Activated CD8-positive, alpha-beta memory T cell treated with anti-CD3 and anti-CD28 coated beads for 48 hours (primary cell): ENCODE measurements around the gene PTOV1.
A peak's percentile ranks its signal among the peaks of the same experiment; 100 is the strongest.

Source experiments
- DNase-seq, 3 experiments: peaks; one replicate each; pipeline ENCODE4 v3.0.0-alpha.2; 2020; ENCODE audit warnings: low read depth in 2 of 3, low spot score in 2 of 3

The PTOV1 gene

DNA sequence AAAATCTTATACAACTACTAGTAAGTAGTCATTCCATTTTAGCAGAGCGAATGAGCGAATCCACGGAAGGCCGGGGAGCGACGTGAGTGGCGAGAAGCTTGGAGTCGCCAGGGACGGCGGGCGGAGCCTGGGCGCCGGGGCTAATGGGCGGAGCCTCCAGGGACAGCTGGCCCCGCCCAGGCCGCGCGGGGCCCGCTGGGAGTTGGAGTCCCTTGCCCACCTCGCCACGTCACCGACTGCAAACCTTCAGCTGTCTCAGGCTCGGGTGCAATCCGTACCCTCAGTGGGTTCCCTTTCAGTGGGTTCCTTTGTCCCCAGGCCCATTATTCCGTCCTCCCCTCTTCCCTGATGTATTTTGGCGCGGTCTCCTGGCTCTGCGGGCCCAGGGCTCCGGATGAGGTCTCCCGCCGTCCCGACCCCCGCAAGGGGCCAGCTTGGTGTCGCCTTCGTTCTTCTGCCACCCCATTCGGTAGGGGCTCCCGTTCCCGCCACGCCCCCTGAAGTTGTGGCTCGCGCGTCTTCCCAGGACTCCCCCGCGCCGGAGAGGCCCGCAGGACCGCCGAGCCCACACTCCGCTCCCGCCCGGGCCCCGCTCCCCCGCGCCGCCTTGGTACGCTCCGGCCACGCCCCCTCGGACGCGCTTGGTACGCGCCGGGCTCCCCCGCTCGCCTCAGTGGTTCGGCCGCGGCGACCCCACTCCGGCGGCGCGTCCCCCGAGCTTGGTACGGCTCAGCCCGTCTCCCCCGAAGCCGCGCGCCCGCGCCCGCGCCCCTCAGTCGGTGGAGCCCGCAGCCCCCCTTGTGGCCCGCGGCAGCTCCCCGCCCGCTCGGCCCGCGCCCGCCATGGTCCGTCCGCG is at the start of gene PTOV1:
TSS of gene PTOV1 (plus strand) at position 673 of the 856 bp plus-strand sequence.
- DNase-seq = peak; percentile 75 to 89 (median 83)

DNA sequence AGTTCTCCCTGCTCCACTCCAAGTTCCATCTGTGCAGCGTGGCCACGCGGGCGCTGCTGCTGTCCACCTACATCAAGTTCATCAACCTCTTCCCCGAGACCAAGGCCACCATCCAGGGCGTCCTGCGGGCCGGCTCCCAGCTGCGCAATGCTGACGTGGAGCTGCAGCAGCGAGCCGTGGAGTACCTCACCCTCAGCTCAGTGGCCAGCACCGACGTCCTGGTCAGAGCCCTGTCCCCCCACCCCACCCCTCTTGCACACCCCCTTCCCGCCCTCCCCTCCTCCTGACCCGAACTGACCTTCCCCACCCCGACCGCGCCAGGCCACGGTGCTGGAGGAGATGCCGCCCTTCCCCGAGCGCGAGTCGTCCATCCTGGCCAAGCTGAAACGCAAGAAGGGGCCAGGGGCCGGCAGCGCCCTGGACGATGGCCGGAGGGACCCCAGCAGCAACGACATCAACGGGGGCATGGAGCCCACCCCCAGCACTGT is 49.5 kb upstream of the PTOV1 start:
- no peak for DNase-seq

DNA sequence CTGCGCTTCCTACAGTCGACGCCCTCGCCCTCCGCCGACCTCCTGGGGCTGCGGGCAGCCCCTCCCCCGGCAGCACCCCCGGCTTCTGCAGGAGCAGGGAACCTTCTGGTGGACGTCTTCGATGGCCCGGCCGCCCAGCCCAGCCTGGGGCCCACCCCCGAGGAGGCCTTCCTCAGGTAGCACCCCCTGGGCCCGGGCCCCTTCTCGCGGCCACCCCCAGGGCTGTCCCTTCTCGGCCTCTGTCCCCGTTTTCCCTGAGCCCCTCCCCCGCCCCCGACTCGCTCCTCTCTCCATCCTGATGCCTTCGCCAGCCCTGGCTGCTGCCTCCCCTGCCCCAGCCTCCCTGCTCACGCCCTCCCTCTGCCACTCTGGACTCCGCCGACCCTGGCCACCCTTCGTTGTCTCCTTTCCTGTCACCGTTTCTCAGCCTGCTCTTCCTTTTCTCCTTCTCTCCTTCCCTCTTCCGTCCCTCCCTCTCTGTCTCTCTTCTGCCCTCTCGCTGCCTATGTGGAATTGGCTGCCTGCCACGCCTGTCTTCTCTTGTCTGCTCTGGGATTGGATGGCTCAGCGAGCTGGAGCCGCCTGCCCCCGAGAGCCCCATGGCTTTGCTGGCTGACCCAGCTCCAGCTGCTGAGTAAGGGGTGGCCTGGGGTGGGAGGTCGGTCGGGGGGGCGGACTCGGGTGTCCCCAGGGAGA is 48.8 kb upstream of the PTOV1 start:
- no peak for DNase-seq

DNA sequence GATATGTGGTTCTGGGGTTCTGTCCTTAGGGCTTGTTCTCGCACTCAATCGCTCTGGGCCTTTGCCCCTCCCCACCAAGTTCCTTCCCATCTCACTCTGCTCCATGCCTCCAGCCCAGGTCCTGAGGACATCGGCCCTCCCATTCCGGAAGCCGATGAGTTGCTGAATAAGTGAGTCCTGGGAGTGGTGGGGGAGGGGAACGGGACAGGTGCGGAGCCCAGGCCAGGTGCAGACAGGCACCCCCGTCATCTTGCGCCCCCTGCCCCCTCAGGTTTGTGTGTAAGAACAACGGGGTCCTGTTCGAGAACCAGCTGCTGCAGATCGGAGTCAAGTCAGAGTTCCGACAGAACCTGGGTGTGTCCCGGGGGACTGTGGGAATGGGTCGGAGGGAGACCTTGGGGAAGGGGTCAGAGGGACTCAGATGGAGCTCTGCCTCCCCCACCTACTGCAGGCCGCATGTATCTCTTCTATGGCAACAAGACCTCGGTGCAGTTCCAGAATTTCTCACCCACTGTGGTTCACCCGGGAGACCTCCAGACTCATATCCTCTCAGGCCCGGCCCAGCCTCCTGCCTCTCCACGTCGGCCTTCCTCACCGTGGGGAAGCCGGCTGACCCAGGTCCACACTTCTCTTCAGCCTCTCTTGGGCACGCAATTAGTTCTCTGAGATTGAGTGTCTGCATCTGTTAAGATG is 48.0 kb upstream of the PTOV1 start:
- no peak for DNase-seq

DNA sequence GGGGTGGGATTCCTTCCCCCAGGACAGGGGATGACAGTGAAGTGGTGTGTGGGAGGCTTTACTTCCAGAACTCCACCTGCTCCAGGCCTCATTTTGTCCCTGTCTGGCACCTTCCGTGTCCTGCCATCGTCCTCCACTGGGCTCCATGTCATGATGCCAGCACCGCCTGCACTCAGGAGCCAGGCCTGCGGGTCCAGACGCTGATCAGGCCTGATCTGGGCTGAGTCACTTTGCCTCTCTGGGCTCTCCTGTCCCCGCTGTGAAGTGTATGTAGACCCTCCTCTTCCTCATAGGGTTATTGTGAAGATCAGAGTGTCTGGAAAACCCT is 47.5 kb upstream of the PTOV1 start:
- no peak for DNase-seq

DNA sequence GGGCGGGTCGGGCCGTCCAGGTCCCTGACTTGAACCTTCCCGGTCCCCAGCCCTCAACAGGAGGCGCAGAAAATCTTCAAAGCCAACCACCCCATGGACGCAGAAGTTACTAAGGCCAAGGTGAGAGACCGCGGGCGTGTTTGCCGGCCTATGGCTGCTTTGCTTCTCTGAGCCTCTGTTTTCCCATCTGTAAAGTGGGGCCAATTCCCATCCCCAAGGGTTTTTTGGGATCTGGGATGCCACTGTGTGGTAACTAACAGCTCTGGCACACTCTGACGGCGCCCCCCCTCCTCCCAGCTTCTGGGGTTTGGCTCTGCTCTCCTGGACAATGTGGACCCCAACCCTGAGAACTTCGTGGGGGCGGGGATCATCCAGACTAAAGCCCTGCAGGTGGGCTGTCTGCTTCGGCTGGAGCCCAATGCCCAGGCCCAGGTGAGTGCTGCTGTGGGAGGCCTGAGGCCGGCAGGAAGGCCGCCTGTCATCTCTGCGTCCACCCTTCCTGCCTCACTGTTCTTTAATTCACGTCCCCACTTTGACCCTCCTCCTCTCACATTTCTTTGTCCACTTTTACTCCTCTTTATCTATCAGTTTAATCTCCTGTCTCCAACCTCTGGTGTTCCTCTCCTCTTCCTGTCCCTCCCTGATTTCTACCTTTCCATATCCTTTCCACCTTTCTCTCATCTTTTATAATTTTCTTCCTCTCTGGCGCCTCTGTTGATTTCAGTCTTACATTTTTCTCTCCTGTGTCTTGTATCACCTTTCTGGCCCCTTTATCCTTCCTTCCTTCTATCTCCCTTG is 44.9 kb upstream of the PTOV1 start:
- no peak for DNase-seq

DNA sequence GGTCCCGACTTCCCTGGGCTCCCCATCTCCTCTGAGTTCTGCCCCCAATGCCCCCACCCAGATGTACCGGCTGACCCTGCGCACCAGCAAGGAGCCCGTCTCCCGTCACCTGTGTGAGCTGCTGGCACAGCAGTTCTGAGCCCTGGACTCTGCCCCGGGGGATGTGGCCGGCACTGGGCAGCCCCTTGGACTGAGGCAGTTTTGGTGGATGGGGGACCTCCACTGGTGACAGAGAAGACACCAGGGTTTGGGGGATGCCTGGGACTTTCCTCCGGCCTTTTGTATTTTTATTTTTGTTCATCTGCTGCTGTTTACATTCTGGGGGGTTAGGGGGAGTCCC is 44.4 kb upstream of the PTOV1 start:
- no peak for DNase-seq

DNA sequence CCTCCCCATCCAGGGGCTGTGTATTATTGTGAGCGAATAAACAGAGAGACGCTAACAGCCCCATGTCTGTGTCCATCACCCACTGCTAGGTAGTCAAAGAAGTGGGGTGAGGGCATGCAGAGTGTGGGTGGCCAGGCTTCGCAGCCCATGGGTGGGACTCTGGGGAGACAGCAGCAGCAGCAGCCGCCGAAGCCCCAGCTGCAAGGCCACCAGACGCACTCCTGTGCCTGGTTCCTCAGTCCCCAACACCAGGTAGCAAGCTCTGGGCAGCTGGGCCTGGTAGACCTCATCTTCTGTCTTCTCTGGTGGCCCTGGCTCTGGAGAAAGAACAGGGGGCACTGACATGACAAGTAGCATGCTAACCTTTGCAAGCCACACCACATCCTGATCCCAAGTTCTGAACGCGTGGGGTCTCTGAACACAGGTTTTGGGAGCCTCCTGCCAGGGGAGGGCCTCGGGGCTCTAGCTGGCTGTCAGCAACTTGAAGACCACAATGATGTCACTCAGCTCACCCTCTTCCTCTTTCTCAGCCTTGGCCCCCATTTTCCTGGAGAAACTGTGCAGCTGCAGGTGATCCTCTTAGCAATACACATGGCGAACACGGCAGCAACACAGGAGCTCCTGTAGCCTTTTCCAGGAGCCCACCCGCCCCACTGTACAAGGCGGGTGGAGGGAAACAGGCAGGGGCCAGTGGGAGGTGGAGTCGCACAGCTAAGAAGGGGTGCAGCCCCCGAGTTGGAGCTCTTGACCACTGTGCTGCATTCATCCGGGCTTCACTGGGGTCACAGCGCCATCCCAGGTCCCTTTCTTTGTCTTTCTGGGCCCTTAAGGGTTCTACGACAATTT is 43.7 kb upstream of the PTOV1 start:
- DNase-seq = no peak

DNA sequence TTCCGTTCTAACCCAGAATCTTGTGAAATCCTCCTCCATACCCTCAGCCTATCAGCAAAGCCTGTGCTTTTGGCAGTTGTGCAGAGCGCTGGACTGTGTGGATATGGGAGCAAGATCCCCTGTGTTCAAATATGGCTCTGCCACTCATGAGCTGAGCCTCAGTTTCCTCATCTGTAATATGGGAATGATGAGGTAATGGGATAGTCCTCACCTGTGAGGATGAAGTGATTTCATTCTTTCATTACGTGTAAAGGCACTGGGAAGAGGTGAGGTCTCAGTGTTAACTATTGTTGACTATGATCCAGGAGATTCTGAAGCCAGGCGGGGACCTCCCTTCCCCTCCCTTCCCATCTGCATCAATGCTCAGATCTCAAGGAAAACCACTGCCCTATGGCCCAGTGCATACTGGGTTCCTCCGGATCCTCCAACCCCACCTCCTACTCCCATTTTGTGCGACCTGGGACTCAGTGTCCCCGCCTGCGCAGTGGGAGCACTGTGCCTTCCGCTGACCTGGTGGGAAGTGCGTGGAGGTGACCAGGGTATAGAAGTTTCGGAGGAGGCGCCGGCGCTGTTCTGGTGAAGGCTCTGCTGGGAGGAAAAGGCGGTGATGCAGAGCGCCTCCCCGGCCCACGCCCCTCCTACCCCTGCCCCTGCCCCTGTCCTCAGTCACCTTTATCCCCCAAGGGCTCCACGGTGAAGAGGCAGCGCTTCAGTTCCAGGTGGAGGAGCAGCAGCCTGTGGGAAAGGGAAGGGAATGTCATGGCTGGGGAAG is 42.9 kb upstream of the PTOV1 start:
- DNase-seq = no peak

DNA sequence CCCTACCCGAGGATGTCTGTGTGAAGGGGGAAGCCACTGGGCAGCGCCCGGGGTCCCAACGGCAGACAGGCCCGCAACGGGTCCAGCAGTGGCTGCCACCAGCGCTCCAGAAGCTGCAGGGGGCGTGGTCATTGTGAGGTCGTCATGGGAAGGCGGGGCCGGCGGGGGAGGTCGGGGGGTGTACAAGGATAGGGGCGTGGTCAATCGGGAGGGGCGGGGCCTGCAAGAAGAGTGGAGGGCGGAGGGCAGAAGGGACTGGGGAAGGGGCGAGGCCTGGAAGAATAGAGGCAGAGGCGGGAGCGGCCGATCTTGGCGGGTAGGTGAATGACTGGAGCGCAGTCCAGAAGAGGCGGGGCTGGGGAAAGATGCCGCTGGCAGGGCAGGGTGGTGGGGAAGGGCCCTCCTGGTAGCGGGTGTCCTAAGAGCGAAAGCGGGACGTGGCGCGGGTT is 42.2 kb upstream of the PTOV1 start:
- DNase-seq = peak; percentile 44 to 85 (median 71)

DNA sequence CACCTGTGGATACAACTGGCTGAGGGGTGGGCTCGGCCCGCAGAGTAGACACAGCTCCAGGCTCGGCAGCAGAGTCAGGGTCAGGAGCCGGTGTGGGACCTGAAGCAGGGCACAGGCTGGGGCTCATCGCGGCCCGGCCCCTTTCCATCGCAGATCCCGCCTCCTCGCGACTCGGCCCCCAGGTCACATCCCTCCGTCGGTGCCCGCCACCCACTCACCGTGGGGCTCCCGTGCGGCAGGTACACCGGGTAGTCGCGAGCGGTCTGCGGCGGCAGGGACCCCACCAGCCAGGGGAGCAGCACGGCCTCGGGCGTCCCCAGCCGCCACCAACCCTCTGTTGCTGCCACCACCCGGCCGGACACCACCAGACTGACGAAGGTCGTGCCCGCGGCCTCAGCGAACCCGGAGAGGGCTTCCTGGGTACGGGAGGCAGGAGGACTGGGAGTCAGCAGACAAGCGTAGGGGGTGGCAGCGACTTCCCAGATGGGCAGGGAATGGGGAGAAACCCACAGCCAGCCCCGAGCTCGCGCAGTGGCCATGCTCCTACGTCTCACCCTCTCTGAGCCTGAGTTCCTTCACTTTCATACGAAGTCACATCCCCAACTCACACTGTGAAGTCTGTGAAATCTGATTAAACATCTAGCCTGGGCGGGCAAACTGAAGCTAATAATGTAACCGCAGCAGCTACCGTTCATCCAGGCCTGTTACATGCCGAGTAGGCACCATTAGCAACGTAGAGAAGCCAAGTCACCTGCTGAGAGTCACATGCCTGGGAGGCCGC is 41.6 kb upstream of the PTOV1 start:
- DNase-seq = peak in 1 of 3 experiments; percentile 22

DNA sequence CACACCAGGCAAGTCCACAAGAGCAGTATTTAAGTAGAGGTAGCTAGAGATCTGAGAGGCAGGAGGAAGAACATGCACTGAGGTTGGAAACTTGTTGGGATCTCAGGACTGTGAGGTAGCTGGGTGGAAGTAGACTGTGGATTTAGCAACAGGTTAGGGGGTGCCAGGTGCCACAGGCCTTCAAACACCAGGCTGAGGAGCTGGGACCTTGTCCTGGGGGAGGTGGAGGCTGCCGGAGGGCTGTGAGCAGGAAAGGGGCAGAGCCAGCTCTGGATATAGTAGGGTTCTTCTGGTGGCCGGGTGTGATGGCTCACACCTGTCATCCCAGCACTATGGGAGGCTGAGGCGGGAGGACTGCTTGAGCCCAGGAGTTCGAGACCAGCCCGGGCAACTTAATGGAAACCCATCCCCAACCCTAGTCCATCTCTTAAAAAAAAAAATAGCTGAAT is 41.0 kb upstream of the PTOV1 start:
- no peak for DNase-seq

DNA sequence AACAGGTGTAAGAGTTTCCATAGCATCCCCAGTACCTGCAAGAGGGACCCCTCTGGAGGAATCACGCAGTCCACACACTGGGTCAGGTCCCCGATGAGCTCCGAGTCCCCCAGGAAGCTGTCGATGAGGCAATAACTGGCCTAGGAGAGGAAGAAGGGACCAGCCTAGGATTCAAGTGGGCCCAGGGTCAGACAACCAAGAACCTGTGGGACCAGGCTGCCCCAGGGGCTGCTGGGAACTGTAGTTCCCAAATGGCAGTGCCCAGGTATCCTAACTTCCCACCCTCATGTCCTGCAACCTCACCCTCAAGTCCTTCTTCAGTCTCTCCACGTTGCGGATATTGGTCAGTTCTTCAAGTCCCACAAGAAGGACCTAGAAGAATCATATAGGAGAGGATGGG is 39.6 kb upstream of the PTOV1 start:
- DNase-seq = no peak

DNA sequence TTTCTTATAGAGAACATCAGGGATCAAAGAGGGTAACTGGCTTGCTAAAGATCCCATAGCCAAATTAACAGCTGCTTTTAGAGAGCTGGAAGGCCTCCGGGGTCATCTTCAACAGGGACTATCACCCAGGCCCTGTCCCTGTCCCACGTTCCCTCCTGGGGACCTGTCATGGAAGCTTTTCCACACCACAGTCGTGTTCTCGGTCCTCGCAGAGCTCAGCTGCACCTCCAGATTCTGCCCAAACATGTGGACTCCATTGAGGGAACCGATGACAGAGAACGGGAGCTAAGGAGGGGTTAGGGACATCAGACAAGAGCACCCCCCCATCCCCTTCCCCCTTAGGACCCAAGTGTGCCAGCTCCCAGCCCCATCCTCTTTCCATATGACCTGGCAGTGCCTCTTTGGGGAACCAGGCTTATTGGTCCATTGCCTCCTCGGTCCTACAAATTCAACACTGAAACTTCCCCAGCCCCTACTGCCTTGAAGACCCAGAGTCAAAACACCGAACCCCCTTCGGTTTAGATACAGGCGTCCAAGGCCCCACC is 38.4 kb upstream of the PTOV1 start:
- DNase-seq = no peak

DNA sequence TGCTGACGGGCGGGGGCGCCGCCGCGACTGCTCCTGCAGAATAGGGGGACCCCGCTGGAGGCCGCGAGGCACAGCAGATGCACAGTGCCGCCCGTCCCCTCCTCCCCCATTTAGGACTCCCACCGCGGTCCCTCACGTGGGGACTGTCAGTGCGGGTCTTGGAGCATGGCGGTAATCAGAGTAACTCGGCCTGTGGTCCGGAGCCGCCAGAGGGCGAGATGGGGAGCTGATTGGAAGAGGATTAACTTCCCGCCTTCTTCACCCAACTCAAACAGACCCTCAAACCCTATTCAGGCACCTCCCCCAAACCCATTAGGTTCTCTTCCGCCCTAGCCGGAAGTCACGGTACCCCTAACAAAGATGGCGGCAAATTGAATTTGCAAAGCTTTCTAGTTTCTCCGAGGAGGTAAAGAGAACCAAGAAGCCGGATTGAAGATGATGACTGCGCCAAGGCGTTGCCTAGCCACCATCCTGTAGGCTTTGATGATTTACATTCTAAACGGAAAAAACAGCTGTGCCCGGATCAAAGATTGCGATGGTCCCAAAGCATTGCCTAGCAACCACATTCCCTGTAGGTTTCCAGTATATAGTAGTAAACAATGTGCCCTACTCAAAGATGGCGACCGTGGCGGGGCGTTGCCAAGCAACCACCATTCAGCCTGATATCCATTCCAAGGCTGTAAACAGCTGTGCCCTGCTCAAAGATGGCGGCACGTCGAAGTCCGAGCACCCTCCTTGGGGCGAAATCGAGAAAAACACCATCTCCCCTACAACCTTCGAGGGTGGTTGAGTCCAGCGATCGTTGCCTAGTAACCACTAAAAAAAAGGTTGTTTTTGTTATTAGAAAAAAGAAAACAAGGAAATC is 37.7 kb upstream of the PTOV1 start, which contains the start of gene FUZ:
TSS of gene FUZ (minus strand) at position 296 of the 865 bp plus-strand sequence. CDS start at position 110, 186 bp downstream.
- DNase-seq = peak; percentile 52 to 79 (median 75)

DNA sequence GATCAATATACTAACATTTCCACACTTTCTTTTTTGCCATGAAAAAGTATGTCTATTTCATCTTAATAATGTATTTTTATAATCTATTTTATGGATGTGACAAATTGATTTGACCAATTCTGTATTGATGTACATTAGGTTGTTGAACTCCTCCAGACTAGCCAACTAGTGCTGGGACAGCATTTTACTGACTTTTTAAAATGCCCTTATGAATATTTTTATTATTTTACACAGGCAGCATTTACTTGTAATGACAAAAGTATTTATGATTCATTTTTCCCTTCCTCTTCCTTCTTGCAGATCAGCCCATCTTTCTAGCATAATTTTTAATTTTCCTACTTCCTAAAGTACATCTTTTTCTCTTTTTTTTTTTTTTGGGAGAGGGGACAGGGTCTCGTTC is 36.9 kb upstream of the PTOV1 start:
- DNase-seq = no peak

DNA sequence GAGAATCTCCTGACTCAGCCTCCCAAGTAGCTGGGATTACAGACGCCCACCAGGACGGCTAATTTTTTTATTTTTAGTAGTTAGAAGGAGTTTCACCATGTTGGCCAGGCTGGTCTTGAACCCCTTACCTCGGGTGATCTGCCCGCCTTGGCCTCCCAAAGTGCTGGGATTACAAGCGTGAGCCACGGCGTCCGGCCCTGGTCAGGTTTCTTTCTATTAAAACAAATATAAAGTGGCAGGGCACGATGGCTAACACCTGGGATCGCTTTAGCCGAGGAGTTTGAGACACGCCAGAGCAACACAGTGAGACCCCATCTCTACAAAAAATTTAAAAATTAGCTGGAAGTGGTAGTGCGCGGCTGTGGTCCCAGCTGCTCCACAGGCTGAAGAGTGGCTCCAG is 34.4 kb upstream of the PTOV1 start:
- no peak for DNase-seq
